Adipose tissue (tissue), 3 donors: Measurements from ENCODE around the gene HOXC13. TPM values are rescaled to one million over a fixed set of nuclear protein-coding genes. Genes with fewer than 3 reads are reported as not detected.

Experiments
- H3K27ac ChIP-seq: one replicate; pipeline ENCODE4 v1.5.1; 2013; ENCODE audit warnings: low read depth, low read length
- WGBS, 3 donors: extraction: QIAGEN DNeasy Blood & Tissue Kit; methylation state at CpG; one replicate each; pipeline ENCODE4 v1.1.7; 2013; 5-methylcytosine and 5-hydroxymethylcytosine counted together
- polyA plus RNA-seq, 3 donors: library from polyadenylated mRNA; stranded (reverse); fragments of 200-250 nt; gene quantifications; one replicate each; pipeline ENCODE4 v1.2.3, GENCODE V29; 2013
- donor health status: healthy with polysubstance abuse.
- donor health status: Bipolar disorder and iron deficiency.
- donor health status: healthy.

HOXC13 gene
- polyA plus RNA-seq, 3 donors = 0.03 to 0.45 TPM; not detected in 1

DNA sequence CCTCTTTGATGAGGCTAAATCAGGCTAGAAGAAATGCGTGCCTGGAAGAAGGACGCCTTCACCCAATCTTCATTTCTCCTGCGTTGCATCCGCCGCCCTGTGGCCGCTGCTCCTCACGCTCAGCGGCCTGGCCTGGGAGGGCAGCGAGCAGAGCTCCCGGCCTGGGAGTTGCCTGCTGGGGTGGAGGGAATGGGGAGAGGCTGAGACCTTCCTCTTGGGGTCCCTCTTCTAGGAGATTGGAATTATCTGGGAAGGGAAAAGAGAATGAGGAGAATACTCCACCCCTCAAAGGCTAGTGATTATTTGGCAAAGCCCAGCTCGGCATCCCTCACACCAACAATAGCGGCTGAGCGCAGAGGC, 13.7 kb downstream of the HOXC13 start:
- 12 to 14% (median 14%) methylated on average over 13 of the region's 13 CpGs for WGBS, 3 donors
- H3K27ac ChIP-seq = no peak overlapping the region

DNA sequence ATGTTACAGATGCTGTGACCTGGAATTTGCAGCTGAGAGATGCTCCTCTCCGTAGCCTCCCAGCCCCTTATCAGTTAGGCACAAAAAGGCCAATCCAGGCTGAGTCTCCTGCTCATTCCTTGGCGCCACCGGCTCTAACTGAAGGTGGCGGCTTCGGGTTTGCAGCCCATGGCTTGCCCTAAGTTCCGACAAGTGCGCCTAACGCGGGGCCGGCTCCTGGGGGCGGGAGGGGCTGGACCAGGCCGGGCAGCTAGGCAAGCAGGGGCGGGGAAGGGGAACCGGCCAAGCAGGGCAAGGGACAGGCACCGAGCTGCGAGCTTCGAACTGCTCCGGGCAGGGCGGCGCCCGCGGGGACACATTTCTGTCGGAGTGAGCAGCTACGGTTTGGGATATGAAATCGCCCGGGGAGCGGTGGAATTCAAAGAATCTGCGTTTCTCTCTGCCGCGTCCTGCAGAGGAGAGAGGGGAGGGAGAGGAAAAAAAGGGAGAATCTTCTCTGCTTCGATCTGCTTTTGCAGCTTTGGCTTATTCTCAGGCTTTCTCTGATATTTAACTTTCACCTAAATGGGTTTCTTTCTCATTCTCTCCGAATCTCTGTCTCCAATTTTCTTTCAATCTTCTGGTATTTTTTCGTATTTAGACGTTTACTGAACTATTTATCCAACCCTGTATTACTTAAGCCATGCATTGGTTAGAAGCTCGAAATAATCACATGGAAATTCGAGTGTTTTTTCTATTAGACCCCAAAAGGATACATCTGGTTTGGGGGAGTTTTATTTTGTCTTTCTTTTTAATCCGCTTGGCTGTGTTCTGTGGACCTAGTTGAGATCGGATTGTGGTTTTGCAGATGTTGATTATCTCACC, 14.5 kb downstream of the HOXC13 start:
- WGBS, 3 donors = 6 to 7% (median 7%) methylated on average over 38 of the region's 38 CpGs
- no peak overlapping the region for H3K27ac ChIP-seq

DNA sequence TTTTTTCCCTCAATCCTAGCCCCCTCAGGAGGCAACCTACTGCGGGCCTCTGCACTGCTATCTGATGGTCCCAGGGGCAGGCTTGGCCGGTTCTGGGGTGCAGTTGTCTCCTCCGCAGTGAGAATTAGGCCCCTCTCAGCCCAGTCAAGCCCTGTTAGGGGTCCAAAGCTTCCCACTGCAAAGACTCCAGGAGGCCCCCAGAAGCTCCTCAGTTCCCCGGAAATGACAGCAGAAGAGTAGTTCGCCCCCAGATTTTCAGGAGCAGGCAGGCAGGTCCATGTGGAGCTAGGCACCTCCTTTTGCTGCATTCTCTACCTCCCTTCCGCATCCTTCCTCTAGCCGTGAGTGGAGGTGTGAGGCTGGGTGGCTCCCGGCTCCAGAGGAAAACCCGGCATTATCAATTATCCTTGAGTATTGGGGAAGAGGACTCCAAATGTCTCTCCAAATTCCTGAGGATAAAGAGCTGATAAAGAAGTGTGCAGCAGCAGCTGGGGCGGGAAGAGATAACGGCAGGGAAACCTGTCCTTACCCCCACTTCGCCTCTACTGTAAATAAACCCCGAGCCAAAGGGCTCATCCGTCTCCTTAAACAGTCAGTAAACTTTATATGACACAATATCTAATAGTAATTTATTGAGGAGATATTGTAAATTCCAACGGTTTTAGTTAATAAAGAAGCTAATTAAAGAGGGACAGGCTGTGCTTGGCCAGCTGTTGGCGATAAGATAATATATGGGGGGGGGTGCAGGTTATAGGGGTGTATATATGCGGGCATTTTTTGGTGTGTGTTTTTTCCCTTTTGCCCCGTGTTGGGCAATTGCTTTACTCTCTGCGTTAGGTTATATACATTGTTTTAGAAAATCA, 15.4 kb downstream of the HOXC13 start:
- 8 to 10% (median 9%) methylated on average over 19 of the region's 19 CpGs for WGBS, 3 donors
- H3K27ac ChIP-seq = no peak overlapping the region

DNA sequence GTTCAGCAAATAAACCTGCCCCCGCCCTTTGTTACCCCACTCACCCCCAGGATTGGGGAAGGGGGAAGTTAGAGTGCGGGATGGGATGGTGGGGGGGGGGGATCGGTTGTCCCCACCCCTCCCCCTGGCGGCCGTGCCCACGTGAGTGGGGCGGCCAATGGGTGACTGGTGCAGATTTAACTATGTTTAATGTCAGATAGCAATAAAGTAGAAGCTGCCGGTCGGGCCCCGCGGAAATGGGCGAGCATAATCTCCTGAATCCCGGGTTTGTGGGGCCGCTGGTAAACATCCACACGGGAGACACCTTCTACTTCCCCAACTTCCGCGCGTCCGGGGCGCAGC, 16.0 kb downstream of the HOXC13 start, which contains the start of gene HOXC12:
Gene HOXC12, plus strand, starts transcription at position 210 of the 342 bp plus-strand sequence. Its CDS starts 27 bp downstream, at position 237.
- WGBS, 3 donors = 4 to 7% (median 5%) methylated on average over 20 of the region's 20 CpGs
- no peak within 1 kb of the TSS for H3K27ac ChIP-seq

DNA sequence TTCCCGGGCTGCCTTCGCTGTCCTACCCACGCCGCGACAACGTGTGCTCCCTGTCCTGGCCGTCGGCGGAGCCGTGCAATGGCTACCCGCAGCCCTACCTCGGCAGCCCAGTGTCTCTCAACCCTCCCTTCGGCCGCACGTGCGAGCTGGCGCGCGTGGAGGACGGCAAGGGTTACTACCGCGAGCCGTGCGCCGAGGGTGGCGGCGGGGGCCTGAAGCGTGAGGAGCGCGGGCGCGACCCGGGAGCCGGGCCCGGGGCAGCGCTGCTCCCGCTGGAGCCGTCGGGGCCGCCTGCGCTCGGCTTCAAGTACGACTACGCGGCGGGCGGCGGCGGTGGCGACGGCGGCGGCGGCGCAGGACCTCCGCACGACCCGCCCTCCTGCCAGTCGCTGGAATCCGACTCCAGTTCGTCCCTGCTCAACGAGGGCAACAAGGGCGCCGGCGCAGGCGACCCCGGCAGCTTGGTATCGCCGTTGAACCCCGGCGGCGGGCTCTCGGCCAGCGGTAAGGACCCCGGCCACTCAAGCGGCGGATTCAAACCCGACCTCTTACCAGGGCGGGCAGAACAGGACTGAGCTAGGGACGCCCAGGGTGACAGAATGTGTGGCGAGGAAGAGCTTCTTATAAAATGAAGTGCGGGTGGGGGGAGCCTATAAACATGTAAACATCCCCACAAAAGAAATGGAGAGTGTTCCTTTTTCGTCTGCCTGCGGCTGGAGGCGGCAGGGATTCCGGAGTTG, 16.6 kb downstream of the HOXC13 start:
- H3K27ac ChIP-seq = no peak overlapping the region
- 2 to 6% (median 5%) methylated on average over 70 to 86 of the region's 86 CpGs for WGBS, 3 donors

DNA sequence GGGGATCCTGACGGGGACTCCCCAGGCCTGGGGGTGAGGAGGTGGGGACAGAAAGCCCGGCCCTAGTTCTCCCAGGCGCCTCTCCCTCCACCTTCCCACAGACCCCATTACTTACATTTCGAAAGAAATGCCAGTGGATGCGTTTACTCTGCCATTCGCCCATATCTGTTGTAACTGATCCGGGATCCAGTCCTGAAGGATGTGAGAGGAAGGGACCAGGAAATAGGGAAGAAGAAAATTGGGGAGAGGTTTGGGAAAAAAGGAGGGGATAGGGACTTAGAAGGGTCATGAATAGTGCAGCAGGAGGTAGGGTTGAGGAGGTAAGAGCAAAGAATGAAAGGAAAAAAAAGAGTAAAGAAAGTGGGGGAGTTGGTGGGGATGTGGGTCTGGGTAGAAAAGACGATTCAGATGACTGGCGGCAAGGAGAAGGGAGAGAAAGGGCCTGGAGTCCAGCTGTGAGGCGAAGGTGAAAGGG, 17.2 kb downstream of the HOXC13 start:
- WGBS, 3 donors = 10 to 14% (median 11%) methylated on average over 10 of the region's 10 CpGs
- H3K27ac ChIP-seq = no peak overlapping the region

DNA sequence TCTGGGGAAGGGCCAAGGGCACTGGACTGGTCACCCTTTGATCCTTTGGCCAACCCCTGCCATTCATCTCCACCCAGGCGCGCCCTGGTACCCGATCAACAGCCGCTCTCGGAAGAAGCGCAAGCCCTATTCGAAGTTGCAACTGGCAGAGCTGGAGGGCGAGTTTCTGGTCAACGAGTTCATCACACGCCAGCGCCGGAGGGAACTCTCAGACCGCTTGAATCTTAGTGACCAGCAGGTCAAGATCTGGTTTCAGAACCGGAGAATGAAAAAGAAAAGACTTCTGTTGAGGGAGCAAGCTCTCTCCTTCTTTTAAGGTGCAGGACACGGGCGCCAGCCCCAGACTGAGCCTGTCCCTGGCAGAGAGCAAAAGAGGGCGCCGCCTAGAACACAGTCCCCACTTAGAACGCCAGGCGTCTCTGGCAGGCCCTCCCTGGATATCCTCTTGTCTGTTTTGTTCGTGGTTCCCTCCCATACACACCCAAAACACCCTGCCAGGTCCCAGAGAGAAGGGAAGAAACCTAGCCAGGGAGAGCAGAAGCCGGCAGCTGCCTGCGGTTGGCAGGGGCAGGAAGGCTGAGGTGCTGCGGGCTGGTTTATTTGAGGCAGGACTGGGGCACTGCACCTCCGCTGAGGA, 17.7 kb downstream of the HOXC13 start:
- H3K27ac ChIP-seq = no peak overlapping the region
- 8 to 10% (median 10%) methylated on average over 25 of the region's 25 CpGs for WGBS, 3 donors

DNA sequence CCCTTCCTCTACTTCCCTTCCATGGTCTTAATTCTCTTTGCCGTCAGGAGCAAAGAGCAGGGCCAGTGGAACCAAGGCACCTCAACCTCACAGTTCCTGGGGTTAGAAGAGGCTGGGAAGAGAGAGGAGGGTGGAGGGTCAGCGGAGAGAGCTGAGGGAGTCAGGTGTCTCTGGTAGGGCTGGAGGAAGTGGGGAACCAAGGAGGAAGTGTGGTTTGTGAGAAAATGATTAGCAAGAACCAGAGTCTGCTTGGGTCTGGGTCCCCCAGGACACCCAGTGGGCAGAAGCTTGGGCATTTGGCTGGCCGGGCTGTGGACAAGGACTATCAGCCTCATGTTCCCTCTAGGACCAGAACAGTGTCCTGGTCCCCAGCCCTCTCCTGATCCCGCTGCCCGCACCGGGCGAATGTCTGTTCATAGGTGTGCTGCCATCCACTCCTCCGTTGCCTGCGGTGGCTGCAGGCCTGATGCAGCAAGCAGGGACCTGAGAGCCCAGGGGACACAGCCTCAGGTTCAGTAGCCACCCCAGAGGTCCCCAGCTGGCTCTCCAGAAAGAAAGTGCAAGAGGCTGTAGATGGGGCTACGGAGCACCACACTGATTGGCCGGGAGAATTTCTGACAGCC, 18.4 kb downstream of the HOXC13 start:
- 7 to 12% (median 10%) methylated on average over 11 of the region's 11 CpGs for WGBS, 3 donors
- H3K27ac ChIP-seq = no peak overlapping the region

DNA sequence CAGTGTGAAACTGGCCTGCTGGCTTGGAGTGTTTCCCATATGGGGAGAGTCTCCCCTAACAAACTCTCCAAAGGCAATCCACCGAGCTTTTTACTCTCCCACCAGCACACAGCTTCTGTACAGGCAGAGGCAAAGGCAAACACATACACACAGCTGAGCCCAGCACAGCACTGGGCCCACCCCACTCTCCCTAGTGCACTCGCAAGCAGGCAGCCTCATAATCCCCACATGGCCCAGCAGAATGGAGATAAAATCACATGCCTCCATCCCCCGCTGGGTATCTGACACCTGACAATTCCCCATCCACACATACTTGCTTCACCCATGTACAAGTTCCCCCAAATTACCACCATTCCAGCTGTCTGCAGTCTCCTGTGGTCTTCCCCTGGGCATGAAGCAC, 19.5 kb downstream of the HOXC13 start:
- no peak overlapping the region for H3K27ac ChIP-seq
- WGBS, 3 donors = 16 to 22% (median 21%) methylated on average over 3 of the region's 3 CpGs

DNA sequence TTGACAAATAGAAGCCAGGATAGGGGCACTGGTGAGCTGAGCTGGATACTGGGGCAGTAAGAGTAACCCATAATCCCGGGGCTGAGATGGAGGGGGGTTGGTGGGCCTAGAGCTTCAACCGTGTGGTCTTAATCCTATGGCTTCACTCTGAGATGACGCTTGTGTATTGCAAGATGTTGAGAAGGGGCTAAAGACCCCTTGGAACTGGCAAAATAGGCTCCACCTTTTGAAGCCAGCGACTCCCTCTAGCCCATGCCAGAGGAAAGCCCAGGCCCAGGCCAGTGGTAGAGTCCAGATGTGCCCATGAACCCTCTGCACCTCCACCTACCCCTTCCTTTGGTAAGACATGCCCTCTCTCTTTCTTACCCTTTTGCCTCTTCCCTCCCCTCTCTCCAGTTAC, 20.7 kb downstream of the HOXC13 start:
- H3K27ac ChIP-seq = no peak overlapping the region
- 7 to 12% (median 11%) methylated on average over 4 of the region's 4 CpGs for whole genome bisulfite sequencing, 3 donors

DNA sequence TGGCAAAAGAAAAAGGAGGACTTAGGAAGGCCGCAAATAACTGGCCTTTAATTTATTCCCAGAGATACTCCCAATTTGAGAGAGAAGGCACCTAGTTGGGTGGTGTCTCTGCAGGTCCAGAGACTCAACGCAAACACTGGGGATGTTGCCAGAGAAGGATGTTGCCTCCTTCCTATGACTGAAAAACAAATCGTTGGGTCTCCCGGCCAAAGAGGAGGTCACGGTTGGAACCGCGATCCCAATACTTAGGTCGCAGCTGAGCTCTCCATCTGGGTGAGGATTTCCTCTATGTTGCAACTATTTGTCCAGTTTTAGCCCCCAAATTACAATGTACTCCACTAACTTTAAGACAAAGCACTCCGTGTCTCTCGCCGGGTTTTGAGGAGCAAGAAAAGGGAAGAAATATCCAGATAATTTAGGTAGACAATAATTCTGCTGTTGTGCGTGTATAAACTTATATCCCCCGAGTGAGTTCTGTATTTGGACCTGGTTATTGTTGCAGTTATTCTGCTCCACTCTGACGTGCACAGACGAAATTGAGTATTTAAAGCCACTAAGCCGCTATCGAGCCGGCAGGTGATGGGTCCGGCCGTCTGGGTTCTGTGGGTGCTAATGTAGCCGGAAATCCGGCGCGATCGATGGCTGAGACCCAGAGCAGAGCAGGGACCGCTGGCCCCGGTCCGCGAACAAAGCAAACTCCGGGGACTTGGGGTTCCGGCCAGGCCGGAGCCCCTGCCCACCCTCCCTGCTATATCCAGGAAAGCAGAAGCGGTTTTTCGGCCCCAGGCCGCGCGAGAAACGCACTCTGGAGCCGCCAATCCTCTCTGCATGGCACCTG, 21.8 kb downstream of the HOXC13 start:
- WGBS, 3 donors = 8 to 9% (median 9%) methylated on average over 39 of the region's 39 CpGs
- no peak overlapping the region for H3K27ac ChIP-seq

DNA sequence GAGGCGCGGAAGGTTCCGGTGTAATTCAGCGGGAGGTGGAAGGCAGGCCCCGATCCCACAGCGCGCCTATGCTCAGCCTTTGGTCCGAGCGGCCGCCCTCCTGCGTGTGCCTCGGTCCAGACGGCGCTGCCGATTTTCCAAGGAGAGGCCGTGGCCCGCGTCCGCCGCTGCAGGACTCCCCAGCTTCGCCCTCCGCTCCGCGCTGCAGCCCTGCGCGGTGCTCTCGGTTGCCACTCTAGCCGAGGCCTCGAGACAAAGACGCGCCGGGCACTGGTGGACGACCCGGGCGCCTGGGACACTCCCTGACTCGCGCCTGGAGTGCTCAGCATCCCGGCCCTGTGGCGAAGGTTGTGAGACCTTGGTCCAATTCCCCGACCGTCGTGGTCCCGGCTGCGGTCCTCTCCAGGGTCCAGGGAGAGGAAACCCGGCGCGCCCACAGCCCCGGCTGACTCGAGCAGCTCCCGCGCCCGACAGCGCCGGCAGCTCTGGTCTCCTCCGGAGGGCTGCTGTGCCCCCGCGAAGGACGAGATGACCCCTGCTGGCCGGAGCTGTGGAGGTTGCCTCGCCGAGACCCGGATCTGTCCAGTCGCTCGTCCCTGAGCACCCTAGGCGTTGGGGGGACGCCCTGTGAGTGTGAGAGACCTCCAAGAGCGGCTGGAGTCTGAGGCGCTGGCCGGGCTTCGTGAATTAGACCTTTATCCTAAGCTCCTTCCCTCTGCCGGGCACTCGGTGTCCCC, 22.6 kb downstream of the HOXC13 start:
- H3K27ac ChIP-seq = no peak overlapping the region
- WGBS, 3 donors = 2% methylated on average over 65 to 72 of the region's 72 CpGs

DNA sequence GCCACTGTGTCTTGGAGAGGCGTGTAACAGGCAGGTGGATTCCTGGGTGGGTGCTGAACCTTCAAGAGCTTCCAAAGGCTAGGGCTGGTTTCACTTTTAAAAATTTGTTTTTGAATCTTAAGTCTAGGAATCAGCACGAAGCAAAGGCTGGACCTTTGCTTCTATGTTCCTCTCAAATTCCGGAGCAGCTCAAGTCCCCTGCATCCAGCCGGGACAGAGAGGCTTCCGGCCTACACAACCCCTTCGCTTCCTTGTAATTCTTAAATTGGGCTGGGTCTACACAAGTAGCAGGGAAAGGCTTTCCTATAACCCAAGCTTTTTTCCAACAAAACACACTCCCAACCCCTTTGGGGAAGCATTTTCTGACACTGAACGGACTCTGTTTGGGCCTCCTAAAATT, 24.4 kb downstream of the HOXC13 start:
- H3K27ac ChIP-seq = no peak overlapping the region
- WGBS, 3 donors = 19 to 30% (median 21%) methylated on average over 7 of the region's 7 CpGs

DNA sequence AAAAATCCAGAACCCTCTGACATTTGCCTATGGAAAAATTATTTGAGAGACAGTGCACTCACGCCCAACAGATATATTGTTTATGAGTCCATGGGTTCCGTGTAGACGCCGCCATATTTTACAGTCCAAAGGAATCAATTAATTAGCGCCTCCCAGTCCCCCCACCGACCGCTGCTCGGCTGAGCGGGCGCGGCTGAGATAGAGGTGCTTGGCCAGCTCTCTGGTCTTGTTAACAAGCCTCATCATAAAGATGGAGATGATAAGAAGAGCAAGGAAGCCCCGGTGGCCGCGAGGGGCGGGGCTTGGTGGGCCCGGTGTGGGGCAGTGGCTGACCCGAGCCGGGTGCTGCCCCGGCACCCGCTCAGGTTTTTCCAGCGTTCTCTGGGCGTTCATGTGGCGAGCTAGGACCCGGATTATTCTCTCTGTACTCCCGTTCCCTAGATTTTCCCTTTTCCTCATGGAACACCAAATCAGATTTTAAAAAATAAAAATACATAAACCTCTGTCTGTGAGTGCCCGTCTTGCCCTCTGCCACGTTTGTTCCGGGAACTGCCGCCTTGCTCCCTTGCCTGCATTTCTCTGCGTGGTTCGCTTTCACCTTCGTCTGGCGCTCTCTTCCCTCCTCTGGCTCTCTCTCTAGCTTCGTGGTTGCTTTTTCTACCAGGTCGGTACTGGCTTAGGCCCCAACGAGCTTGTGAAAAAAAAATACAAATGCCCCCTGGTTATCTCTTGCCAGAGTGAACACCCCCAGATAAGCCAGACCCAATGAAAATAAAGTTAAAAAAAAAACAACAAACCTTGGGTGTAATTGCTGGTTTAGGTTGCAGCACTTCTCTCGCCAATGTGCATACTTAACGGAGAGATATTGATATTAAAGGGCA, 25.0 kb downstream of the HOXC13 start:
- no peak overlapping the region for H3K27ac ChIP-seq
- 6 to 12% (median 9%) methylated on average over 38 of the region's 38 CpGs for WGBS, 3 donors

DNA sequence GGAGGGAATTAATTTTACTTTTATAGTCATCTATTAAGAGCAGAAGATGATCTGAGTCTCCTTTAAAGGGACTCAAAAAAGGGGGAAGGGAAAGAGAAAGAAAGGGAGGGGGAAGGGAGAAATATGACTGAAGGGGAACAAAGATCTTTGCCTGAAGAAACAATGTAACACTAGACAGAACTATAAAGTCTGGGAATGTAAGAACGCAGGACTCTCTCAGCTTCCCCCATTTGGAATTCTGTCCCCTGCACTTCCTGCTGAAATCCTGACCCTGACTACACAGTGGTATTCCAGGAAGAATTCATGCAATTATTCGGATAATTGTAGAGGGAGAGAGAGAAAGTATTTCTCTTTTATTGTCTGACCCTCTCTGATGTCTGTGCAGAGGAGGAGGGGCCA, 25.7 kb downstream of the HOXC13 start:
- no peak overlapping the region for H3K27ac ChIP-seq
- whole genome bisulfite sequencing, 3 donors = 5 to 11% (median 8%) methylated on average over 2 of the region's 2 CpGs
